A549 (cell line): Measurements from ENCODE around the gene CCL15. TPM values are rescaled to one million over a fixed set of nuclear protein-coding genes. Genes with fewer than 3 reads are reported as not detected.
A peak's percentile ranks its signal among the peaks of the same experiment; 100 is the strongest.
"Not testable (repeated sequence)": the region's sequence is repeated elsewhere in the genome, so short reads cannot be mapped to it uniquely, and the experiment has no call there.

ENCODE experiments used
- ATAC-seq, 2 experiments: fragments of 200-7000 bp in 1 of 2; fragments of >200 bp in 1 of 2; cut with Nextera tagmentation in 1 of 2; cut with Tn5 transposase in 1 of 2; 3 replicates each; pipeline versions ENCODE4 v1.8.0 to v1.9.1; 2018 to 2020; ENCODE audit warnings: mild to moderate bottlenecking in 1 of 2, moderate library complexity in 1 of 2
- CTCF ChIA-PET: fragments of 300-600 bp; sonication (Branson Sonifier 250); formaldehyde crosslinking; extraction: SDS; loops from one replicate; lab custom pipeline; 2021; ENCODE audit warnings: antibody characterized with exemption, inconsistent platforms; lab: Yijun Ruan, JAX
- POLR2A ChIA-PET: fragments of 350-600 bp; formaldehyde crosslinking; extraction: SDS; loops from one replicate; lab custom pipeline; 2021; ENCODE audit warnings: antibody characterized with exemption, inconsistent platforms; lab: Yijun Ruan, JAX
- DNase-seq, 2 experiments: peaks; one replicate each; pipeline versions ENCODE4 v3.0.0 to v3.0.0-alpha.2; 2011 to 2016; ENCODE audit warnings: low read depth in 1 of 2, low spot score in 1 of 2
- FAIRE-seq: peaks from 2 replicates; lab custom pipeline; 2011; peaks lifted over from hg19 to GRCh38; lab: Jason Lieb, UNC
- H3K27ac ChIP-seq, 2 experiments: fragments of >200 bp; sonication (Bioruptor Twin); formaldehyde crosslinking; 3 replicates each; pipeline ENCODE4 v1.5.1; 2016 to 2017
- H3K4me1 ChIP-seq: fragments of >200 bp; sonication (Bioruptor Twin); formaldehyde crosslinking; 3 replicates; pipeline ENCODE4 v1.6.1; 2016
- H3K4me2 ChIP-seq: fragments of >200 bp; sonication (Bioruptor Twin); formaldehyde crosslinking; 3 replicates; pipeline ENCODE4 v1.6.1; 2016
- H3K4me3 ChIP-seq: fragments of >200 bp; sonication (Bioruptor Twin); formaldehyde crosslinking; 3 replicates; pipeline ENCODE4 v1.5.1; 2016
- H3K9me3 ChIP-seq: fragments of >200 bp; sonication (Bioruptor Twin); formaldehyde crosslinking; 3 replicates; pipeline ENCODE4 v1.6.1; 2016
- CBX2 ChIP-seq: fragments of 200-600 bp; sonication (generic); IDR thresholded peaks from 2 replicates; pipeline ENCODE4 v1.6.1; 2016; ENCODE audit warnings: low read depth, mild to moderate bottlenecking, borderline replicate concordance
- CEBPB ChIP-seq, 2 experiments: fragments of >200 bp in 1 of 2; sonication (Bioruptor Twin) in 1 of 2; formaldehyde crosslinking in 1 of 2; IDR thresholded peaks; 2 replicates each; pipeline ENCODE4 v1.6.1; 2012 to 2016
- CHD2 ChIP-seq: fragments of 150-350 bp; IDR thresholded peaks from 2 replicates; pipeline ENCODE4 v1.6.1; 2014; ENCODE audit warnings: low read length; ENCODE audit not compliant: partially characterized antibody
- ESRRA ChIP-seq: fragments of 150-350 bp; IDR thresholded peaks from 2 replicates; pipeline ENCODE4 v1.6.1; 2014; ENCODE audit warnings: mild to moderate bottlenecking, low read length, borderline replicate concordance
- GATA3 ChIP-seq: IDR thresholded peaks from 2 replicates; pipeline ENCODE4 v1.6.1; 2012; ENCODE audit warnings: borderline replicate concordance
- MAFK ChIP-seq: fragments of 450-650 bp; IDR thresholded peaks from 2 replicates; pipeline ENCODE4 v1.6.1; 2014; ENCODE audit not compliant: partially characterized antibody
- MAZ ChIP-seq: fragments of 150-350 bp; IDR thresholded peaks from 2 replicates; pipeline ENCODE4 v1.6.1; 2014; ENCODE audit warnings: antibody characterized with exemption, low read depth, low read length, borderline replicate concordance
- MYC ChIP-seq: IDR thresholded peaks from 2 replicates; pipeline ENCODE4 v1.6.1; 2012; ENCODE audit warnings: mild to moderate bottlenecking, inconsistent platforms, low read length, improper control_type of control experiment, borderline replicate concordance
- NPAS2 ChIP-seq: fragments of 250-450 bp; sonication (Bioruptor Pico); IDR thresholded peaks from 2 replicates; pipeline ENCODE4 v1.8.0; 2022; ENCODE audit warnings: mild to moderate bottlenecking, moderate library complexity, borderline replicate concordance
- RARB ChIP-seq: fragments of 250-450 bp; sonication (Bioruptor Pico); IDR thresholded peaks from 2 replicates; pipeline ENCODE4 v1.8.0; 2021; ENCODE audit warnings: mild to moderate bottlenecking, moderate library complexity
- RCOR1 ChIP-seq: fragments of 150-350 bp; IDR thresholded peaks from 2 replicates; pipeline ENCODE4 v1.6.1; 2014; ENCODE audit warnings: antibody characterized with exemption, low read length, low read depth
- TFCP2L1 ChIP-seq: fragments of 250-450 bp; sonication (Bioruptor Pico); IDR thresholded peaks from 2 replicates; pipeline ENCODE4 v1.5.0; 2021; ENCODE audit warnings: mild to moderate bottlenecking
- ZC3H11A ChIP-seq: fragments of 450-650 bp; IDR thresholded peaks from 2 replicates; pipeline ENCODE4 v1.6.1; 2014; ENCODE audit warnings: antibody characterized with exemption, mild to moderate bottlenecking
- ZFP36 ChIP-seq: fragments of 450-650 bp; IDR thresholded peaks from 2 replicates; pipeline ENCODE4 v1.6.1; 2014; ENCODE audit warnings: borderline replicate concordance; ENCODE audit not compliant: partially characterized antibody
- ZNF302 ChIP-seq: fragments of 250-450 bp; sonication (Bioruptor Pico); IDR thresholded peaks from 2 replicates; pipeline ENCODE4 v1.9.0; 2021; ENCODE audit warnings: inconsistent platforms, mild to moderate bottlenecking, moderate library complexity
- WGBS: methylation state at CpG from one replicate; pipeline ENCODE4 v1.1.6; 2017; ENCODE audit errors: missing lambda C conversion rate; 5-methylcytosine and 5-hydroxymethylcytosine counted together
- polyA plus RNA-seq, 4 experiments: library from polyadenylated mRNA; depleted of rRNA in 3 of 4; stranded (reverse); fragments of >200 nt; fragmentation: RNase III in 1 of 4; extraction: RNeasy Plus Mini Kit Qiagen cat#74134 plus additional on column Dnase treatment in 1 of 4; gene quantifications; 2 replicates in 3 of 4; 3 replicates in 1 of 4; pipeline ENCODE4 v1.2.3, GENCODE V29; 2011 to 2017
- TF ChIP-seq, protein P1 (sequence below): IDR thresholded peaks from 2 replicates; pipeline ENCODE4 v1.6.1; 2012

Gene CCL15
- polyA plus RNA-seq, 2 of the 4 experiments (the other 2 are of a cell fraction), result 0.10 TPM; not detected in 1

DNA sequence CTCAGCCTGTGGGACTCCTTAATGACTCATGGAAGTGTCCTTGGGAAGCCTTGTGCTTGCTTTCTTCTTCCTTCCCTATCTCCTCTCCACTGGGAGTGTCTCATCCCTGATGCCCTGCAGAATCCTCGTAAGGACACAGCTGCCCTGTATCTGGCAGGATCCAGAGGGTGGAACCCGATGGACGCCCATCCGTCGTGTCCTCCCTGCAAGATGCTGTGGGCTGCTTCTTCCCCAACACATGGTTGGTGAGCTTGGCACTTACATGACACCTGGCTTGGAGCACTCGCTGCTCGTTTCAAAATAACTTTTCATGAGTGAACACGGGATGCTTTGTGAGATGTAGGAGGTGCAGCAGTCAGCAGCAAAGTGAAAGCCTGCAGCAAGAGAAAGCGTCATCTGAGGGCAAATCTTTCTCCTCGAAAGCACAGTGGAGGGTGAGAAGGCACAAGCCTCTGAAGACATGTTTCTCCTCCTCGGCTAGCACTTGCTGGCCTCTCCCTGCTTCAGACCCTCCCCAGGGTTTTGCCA is 3.3 kb downstream of the CCL15 start:
- Histone ChIP-seq H3K4me1 (no peaks in the 10 kb centered on the region), H3K9me3 (peaks cover 11% of the 10 kb centered on the region; the same call in 2 of the 3 replicates), H3K4me3 (no peak overlapping the region), H3K27ac (no peak overlapping the region), H3K4me2 (peak overlapping the region; percentile 29; the same call in 2 of the 3 replicates)
- POLR2A ChIA-PET, result no interaction called here
- CTCF ChIA-PET, result interaction anchor here (0.7 to 1.2 kb wide), 2 partner anchors 16 to 29 kb away, joined by 3 to 5 read pairs; partner anchors contain the start of gene CCL16
- ATAC-seq (peak; percentile 35 to 38; a peak in 2 of 6 replicates), FAIRE-seq (no peak), DNase-seq (no peak)
- 17% methylated on average over 11 of the region's 11 CpGs for WGBS
- TF ChIP-seq NPAS2 (CRISPR knock-in tag), result no peak
- TF ChIP-seq MAZ, result no peak
- TF ChIP-seq RARB (CRISPR knock-in tag), result no peak
- TF ChIP-seq CHD2, result no peak
- TF ChIP-seq MYC, result no peak
- no peak for TF ChIP-seq GATA3
- TF ChIP-seq, protein P1, sequence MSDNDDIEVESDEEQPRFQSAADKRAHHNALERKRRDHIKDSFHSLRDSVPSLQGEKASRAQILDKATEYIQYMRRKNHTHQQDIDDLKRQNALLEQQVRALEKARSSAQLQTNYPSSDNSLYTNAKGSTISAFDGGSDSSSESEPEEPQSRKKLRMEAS, result no peak
- TF ChIP-seq RCOR1, result no peak
- no peak for TF ChIP-seq TFCP2L1 (CRISPR knock-in tag)
- no peak for TF ChIP-seq ZC3H11A
- TF ChIP-seq ZNF302 (CRISPR knock-in tag), result no peak
- no peak for TF ChIP-seq CBX2

DNA sequence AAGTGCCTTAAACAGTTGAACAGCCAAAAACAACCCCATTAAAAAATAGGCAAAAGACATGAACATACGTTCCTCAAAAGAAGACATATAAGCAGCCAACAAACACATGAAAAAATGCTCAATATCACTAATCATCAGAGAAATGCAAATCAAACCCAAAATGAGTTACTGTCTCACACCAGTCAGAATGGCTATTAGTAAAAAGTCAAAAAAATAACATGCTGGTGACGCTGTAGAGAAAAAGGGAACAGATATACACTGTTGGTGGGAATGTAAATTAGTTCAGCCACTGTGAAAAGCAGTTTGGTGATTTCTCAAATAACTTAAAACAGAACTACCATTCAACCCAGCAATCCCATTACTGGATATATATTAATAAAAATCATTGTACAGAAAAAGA is 6.0 kb downstream of the CCL15 start:
- H3K27ac ChIP-seq, H3K4me3 ChIP-seq, FAIRE-seq, ATAC-seq, POLR2A ChIA-PET, DNase-seq, H3K4me1 ChIP-seq, H3K4me2 ChIP-seq: not testable (repeated sequence)
- peaks cover 11% of the 10 kb centered on the region; the same call in 2 of the 3 replicates for H3K9me3 ChIP-seq
- 50% methylated on average over 2 of the region's 2 CpGs for WGBS
- CTCF ChIA-PET, result interaction anchor here (1.4 to 1.5 kb wide), 2 partner anchors 33 to 154 kb away, joined by 3 read pairs; no protein-coding TSS in a partner anchor

DNA sequence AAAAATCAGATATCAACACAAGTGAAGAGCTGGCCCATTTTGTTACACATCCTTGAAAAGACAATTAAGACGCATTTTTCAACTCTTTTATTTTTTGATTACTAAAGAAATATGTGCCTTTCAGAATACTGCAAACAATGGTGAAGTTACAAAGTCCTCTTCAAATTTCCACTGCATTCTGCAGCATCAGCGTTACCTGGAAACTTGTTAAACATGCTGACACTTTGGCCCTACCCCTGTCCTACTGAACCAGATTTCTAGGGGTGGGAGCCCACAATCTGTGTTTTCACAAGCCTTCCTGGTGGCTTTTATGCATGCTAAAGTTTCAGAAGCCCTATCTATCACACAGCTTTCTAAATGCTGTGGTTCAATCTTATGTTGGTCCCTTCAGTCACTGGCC is 10.3 kb downstream of the CCL15 start:
- CTCF ChIA-PET, result interaction anchor here (1.5 kb wide), 1 partner anchor 9 kb away, joined by 5 read pairs; no protein-coding TSS in a partner anchor
- WGBS, result 39% methylated on average over 2 of the region's 2 CpGs
- FAIRE-seq, result no peak
- no peak overlapping the region for H3K27ac ChIP-seq
- POLR2A ChIA-PET, result no interaction called here
- H3K4me1 ChIP-seq, result no peaks in the 10 kb centered on the region
- no peak overlapping the region for H3K4me3 ChIP-seq
- no peak for ATAC-seq
- no peak for DNase-seq
- TF ChIP-seq MAFK (peak; percentile 61), MAZ (no peak)
- no peak overlapping the region for H3K4me2 ChIP-seq
- peaks cover 17% of the 10 kb centered on the region; the same call in 2 of the 3 replicates for H3K9me3 ChIP-seq

DNA sequence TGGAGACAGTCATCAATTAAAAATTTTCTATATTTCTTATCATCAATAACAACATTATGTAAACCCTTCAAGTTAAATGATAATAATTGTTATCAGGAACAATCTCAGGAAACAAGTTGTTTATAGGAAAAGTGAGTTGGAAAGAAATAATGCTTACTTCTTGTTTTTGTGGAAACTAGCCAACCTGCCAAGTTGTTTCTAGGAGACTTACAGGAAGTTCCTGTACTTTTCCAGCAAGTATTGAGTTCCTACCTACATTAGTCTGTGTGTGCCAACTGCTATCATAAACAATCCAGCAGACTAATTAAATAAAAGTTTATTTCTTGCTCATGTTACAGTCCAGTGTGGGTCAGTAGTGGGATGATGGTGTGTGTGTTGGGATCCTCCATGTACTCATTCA is 13.2 kb downstream of the CCL15 start:
- no peak for ATAC-seq
- TF ChIP-seq ZC3H11A (no peak), ESRRA (no peak), MAZ (no peak), ZFP36 (no peak), CEBPB (IDR thresholded peaks at IDR 0.05) (no peak), CBX2 (no peak)
- TF ChIP-seq, all 56 proteins: peak for 0
- Histone ChIP-seq H3K9me3 (peaks cover 6% of the 10 kb centered on the region; the same call in 1 of the 3 replicates), H3K4me3 (no peak overlapping the region), H3K4me1 (no peaks in the 10 kb centered on the region), H3K27ac (no peak overlapping the region), H3K4me2 (no peak overlapping the region)
- FAIRE-seq (no peak), DNase-seq (no peak)
- ChIA-PET CTCF (interaction anchor here (2.0 kb wide), 1 partner anchor 160 kb away, joined by 7 read pairs; no protein-coding TSS in a partner anchor), POLR2A (no interaction called here)
